GM23338 (cell line): ENCODE data around the gene RNLS. TPM values are rescaled to one million over a fixed set of nuclear protein-coding genes. Genes with fewer than 3 reads are reported as not detected.

Source experiments
- ATAC-seq: fragments of 200-7000 bp; cut with Tn5 transposase; 3 replicates; pipeline ENCODE4 v1.9.1; 2020
- DNase-seq: peaks from one replicate; pipeline ENCODE4 v3.0.0-alpha.2; 2015; ENCODE audit warnings: low spot score
- H2AFZ ChIP-seq: fragments of 200-600 bp; sonication (generic); 2 replicates; pipeline ENCODE4 v1.8.0; 2016; ENCODE audit warnings: antibody characterized with exemption, mild to moderate bottlenecking, moderate library complexity
- H3F3A ChIP-seq: fragments of 200-600 bp; sonication (generic); replicated peaks from 2 replicates; pipeline ENCODE4 v1.8.0; 2017; ENCODE audit warnings: antibody characterized with exemption, mixed run types, low read depth
- H3K27ac ChIP-seq: fragments of 200-600 bp; sonication (generic); 2 replicates; pipeline ENCODE4 v1.6.1; 2016; ENCODE audit warnings: low read depth
- H3K27me3 ChIP-seq: fragments of 200-600 bp; sonication (generic); 2 replicates; pipeline ENCODE4 v1.8.0; 2016; ENCODE audit warnings: mild to moderate bottlenecking, mixed run types, moderate library complexity; ENCODE audit not compliant: insufficient read depth
- H3K36me3 ChIP-seq: fragments of 200-600 bp; sonication (generic); 2 replicates; pipeline ENCODE4 v1.8.0; 2016; ENCODE audit warnings: mild to moderate bottlenecking; ENCODE audit not compliant: insufficient read depth
- H3K4me1 ChIP-seq: fragments of 200-600 bp; sonication (generic); 2 replicates; pipeline ENCODE4 v1.8.0; 2016; ENCODE audit warnings: mild to moderate bottlenecking, moderate library complexity; ENCODE audit not compliant: insufficient read depth
- H3K4me2 ChIP-seq: fragments of 200-600 bp; sonication (generic); 2 replicates; pipeline ENCODE4 v1.7.1; 2017; ENCODE audit warnings: mixed run types
- H3K4me3 ChIP-seq: fragments of 200-600 bp; sonication (generic); 2 replicates; pipeline ENCODE4 v1.6.1; 2016; ENCODE audit warnings: mixed run types
- H3K79me2 ChIP-seq: fragments of 200-600 bp; sonication (generic); replicated peaks from 2 replicates; pipeline ENCODE4 v1.8.0; 2017; ENCODE audit warnings: mild to moderate bottlenecking; ENCODE audit not compliant: insufficient read depth
- H3K9me2 ChIP-seq: fragments of 200-600 bp; sonication (generic); 2 replicates; pipeline ENCODE4 v1.8.0; 2017; ENCODE audit not compliant: insufficient read depth
- H4K20me1 ChIP-seq: fragments of 200-600 bp; sonication (generic); replicated peaks from 2 replicates; pipeline ENCODE4 v1.8.0; 2017; ENCODE audit warnings: mild to moderate bottlenecking; ENCODE audit not compliant: insufficient read depth
- H3K27ac Mint-ChIP-seq: 2 replicates; pipeline ENCODE4 v1.8.0; 2020; ENCODE audit warnings: inconsistent platforms, mild to moderate bottlenecking, moderate library complexity, mixed read lengths
- H3K27me3 Mint-ChIP-seq: 3 replicates; pipeline ENCODE4 v1.8.0; 2022; ENCODE audit warnings: low read depth, mild to moderate bottlenecking, moderate library complexity, mixed read lengths, inconsistent platforms; ENCODE audit not compliant: insufficient read depth, poor library complexity
- H3K36me3 Mint-ChIP-seq: 3 replicates; pipeline ENCODE4 v1.8.0; 2021; ENCODE audit warnings: low read depth, mild to moderate bottlenecking, inconsistent platforms, moderate library complexity, mixed read lengths
- H3K4me1 Mint-ChIP-seq: 3 replicates; pipeline ENCODE4 v1.8.0; 2020; ENCODE audit warnings: mild to moderate bottlenecking, inconsistent platforms, mixed read lengths
- H3K4me3 Mint-ChIP-seq: 3 replicates; pipeline ENCODE4 v1.8.0; 2021; ENCODE audit warnings: moderate library complexity, mild to moderate bottlenecking, inconsistent platforms, mixed read lengths
- H3K9me3 Mint-ChIP-seq: 3 replicates; pipeline ENCODE4 v1.8.0; 2020; ENCODE audit warnings: moderate library complexity, mild to moderate bottlenecking, inconsistent platforms, mixed read lengths
- CREB1 ChIP-seq: fragments of 250-450 bp; sonication (Bioruptor Pico); IDR thresholded peaks from 2 replicates; pipeline ENCODE4 v1.5.0; 2020; ENCODE audit warnings: low read depth, mild to moderate bottlenecking, moderate library complexity
- EZH2 ChIP-seq: fragments of 200-600 bp; sonication (generic); IDR thresholded peaks from one replicate; pipeline ENCODE4 v1.8.0; 2017; ENCODE audit warnings: antibody characterized with exemption, mild to moderate bottlenecking, low read depth; ENCODE audit not compliant: unreplicated experiment
- EZH2phosphoT487 ChIP-seq: fragments of 200-600 bp; sonication (generic); IDR thresholded peaks from one replicate; pipeline ENCODE4 v1.8.1; 2018; ENCODE audit warnings: antibody characterized with exemption; ENCODE audit not compliant: unreplicated experiment
- NANOG ChIP-seq: IDR thresholded peaks from 2 replicates; pipeline ENCODE4 v1.6.1; 2016; ENCODE audit warnings: antibody characterized with exemption, borderline replicate concordance
- POLR2AphosphoS5 ChIP-seq: IDR thresholded peaks from 2 replicates; pipeline ENCODE4 v1.6.1; 2016; ENCODE audit warnings: antibody characterized with exemption, low read depth
- ZNF331 ChIP-seq: fragments of 250-450 bp; sonication (Bioruptor Pico); IDR thresholded peaks from 2 replicates; pipeline ENCODE4 v1.5.0; 2020; ENCODE audit warnings: low read depth, mild to moderate bottlenecking, moderate library complexity
- polyA plus RNA-seq: library from polyadenylated mRNA; unstranded; fragments of >200 nt; fragmentation: Nextera tagmentation; extraction: Ambion mirVana; gene quantifications from 2 replicates; pipeline ENCODE4 v1.2.1, GENCODE V29; 2016
- total RNA-seq: library from RNA; depleted of rRNA; stranded (reverse); fragments of >200 nt; shearing (Covaris generic); gene quantifications from 2 replicates; pipeline ENCODE4 v1.2.3, GENCODE V29; 2014
- TF ChIP-seq, protein P1 (sequence below): IDR thresholded peaks from one replicate; pipeline ENCODE4 v1.6.1; 2018; ENCODE audit warnings: antibody characterized with exemption; ENCODE audit not compliant: unreplicated experiment
- TF ChIP-seq, protein P2 (sequence below): IDR thresholded peaks from 2 replicates; pipeline ENCODE4 v1.6.1; 2016; ENCODE audit warnings: antibody characterized with exemption
- TF ChIP-seq, protein P3 (sequence below), 2 experiments: fragments of 200-600 bp in 1 of 2; sonication (generic) in 1 of 2; conservative IDR thresholded peaks; 2 replicates each; pipeline versions ENCODE4 v1.5.1 to v1.6.1; 2016 to 2017; ENCODE audit warnings: antibody characterized with exemption in 2 of 2, low read depth in 2 of 2, mild to moderate bottlenecking in 2 of 2, moderate library complexity in 1 of 2

RNLS gene
- total and polyA plus RNA-seq, 2 experiments from 2014 or later, result 8.8 to 15.2 TPM

DNA sequence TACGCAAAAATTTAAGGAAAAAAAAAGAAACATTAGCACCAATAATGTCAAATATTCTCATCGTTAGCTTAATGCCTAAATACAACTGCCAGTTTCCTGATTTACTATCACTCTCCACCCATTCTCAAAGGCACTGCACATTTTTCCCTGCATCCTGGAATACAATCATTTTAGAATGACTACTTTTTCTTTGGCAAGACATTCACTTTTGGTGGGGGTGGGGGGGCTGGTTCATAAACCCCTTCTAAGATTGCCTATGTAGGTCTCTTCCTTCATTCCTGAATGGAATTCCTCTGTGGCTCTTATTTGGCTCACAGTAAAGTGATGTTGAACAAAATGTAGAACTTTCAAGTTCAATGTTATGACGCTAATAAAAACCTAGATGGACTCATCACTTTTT, 74.3 kb downstream of the RNLS start (continued):
- TF ChIP-seq EZH2phosphoT487, result no peak
- no peak for TF ChIP-seq EZH2
- TF ChIP-seq, protein P1, sequence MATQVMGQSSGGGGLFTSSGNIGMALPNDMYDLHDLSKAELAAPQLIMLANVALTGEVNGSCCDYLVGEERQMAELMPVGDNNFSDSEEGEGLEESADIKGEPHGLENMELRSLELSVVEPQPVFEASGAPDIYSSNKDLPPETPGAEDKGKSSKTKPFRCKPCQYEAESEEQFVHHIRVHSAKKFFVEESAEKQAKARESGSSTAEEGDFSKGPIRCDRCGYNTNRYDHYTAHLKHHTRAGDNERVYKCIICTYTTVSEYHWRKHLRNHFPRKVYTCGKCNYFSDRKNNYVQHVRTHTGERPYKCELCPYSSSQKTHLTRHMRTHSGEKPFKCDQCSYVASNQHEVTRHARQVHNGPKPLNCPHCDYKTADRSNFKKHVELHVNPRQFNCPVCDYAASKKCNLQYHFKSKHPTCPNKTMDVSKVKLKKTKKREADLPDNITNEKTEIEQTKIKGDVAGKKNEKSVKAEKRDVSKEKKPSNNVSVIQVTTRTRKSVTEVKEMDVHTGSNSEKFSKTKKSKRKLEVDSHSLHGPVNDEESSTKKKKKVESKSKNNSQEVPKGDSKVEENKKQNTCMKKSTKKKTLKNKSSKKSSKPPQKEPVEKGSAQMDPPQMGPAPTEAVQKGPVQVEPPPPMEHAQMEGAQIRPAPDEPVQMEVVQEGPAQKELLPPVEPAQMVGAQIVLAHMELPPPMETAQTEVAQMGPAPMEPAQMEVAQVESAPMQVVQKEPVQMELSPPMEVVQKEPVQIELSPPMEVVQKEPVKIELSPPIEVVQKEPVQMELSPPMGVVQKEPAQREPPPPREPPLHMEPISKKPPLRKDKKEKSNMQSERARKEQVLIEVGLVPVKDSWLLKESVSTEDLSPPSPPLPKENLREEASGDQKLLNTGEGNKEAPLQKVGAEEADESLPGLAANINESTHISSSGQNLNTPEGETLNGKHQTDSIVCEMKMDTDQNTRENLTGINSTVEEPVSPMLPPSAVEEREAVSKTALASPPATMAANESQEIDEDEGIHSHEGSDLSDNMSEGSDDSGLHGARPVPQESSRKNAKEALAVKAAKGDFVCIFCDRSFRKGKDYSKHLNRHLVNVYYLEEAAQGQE, result no peak
- TF ChIP-seq, protein P2, sequence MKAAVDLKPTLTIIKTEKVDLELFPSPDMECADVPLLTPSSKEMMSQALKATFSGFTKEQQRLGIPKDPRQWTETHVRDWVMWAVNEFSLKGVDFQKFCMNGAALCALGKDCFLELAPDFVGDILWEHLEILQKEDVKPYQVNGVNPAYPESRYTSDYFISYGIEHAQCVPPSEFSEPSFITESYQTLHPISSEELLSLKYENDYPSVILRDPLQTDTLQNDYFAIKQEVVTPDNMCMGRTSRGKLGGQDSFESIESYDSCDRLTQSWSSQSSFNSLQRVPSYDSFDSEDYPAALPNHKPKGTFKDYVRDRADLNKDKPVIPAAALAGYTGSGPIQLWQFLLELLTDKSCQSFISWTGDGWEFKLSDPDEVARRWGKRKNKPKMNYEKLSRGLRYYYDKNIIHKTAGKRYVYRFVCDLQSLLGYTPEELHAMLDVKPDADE, result no peak

DNA sequence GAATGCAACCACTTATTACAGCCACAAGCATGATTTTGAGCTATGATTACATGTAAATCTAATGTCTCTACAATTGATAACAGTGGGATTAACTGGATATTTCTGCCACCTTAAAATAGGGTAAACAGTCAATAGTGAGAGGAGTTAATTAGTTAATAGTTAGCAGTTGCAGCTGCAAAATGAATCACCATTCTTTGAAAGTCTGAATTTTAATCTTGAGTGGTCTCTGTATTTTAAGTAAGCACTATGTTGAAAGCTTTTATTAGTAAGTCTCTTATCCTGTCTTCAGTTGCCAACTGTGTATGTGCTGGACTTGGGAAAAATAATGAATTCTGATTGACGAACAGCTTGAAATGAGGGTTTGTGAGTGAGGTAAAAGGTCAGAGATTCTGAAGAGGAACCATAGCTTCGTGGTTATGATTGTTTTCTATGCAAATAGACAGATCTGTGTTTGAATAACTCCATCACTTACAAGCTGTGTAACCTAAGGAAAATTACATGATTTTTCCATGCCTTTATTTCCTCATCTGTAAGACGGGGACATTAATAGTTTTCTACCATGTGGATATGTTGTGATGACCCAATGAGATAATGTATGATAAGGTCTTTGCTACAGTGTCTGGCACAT, 75.2 kb downstream of the RNLS start:
- ATAC-seq (no peak), DNase-seq (no peak)
- TF ChIP-seq NANOG (no peak), CREB1 (CRISPR knock-in tag) (no peak), POLR2AphosphoS5 (no peak), EZH2 (no peak), ZNF331 (CRISPR knock-in tag) (no peak)
- TF ChIP-seq, protein P3, sequence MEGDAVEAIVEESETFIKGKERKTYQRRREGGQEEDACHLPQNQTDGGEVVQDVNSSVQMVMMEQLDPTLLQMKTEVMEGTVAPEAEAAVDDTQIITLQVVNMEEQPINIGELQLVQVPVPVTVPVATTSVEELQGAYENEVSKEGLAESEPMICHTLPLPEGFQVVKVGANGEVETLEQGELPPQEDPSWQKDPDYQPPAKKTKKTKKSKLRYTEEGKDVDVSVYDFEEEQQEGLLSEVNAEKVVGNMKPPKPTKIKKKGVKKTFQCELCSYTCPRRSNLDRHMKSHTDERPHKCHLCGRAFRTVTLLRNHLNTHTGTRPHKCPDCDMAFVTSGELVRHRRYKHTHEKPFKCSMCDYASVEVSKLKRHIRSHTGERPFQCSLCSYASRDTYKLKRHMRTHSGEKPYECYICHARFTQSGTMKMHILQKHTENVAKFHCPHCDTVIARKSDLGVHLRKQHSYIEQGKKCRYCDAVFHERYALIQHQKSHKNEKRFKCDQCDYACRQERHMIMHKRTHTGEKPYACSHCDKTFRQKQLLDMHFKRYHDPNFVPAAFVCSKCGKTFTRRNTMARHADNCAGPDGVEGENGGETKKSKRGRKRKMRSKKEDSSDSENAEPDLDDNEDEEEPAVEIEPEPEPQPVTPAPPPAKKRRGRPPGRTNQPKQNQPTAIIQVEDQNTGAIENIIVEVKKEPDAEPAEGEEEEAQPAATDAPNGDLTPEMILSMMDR (conservative IDR thresholded peaks at IDR 0.05; ENCODE audit: low read depth in 2 of 2), result no peak
- TF ChIP-seq, protein P1, result no peak

More for the DNA sequence above, 75.2 kb downstream of the RNLS start:
- Histone ChIP-seq H3F3A (no peaks in the 10 kb centered on the region), H3K79me2 (no peaks in the 10 kb centered on the region), H3K27me3 (no peaks in the 10 kb centered on the region), H3K4me3 (no peak overlapping the region), H4K20me1 (no peaks in the 10 kb centered on the region), H3K27ac (no peak overlapping the region), H3K9me2 (no peaks in the 10 kb centered on the region), H3K36me3 (no peaks in the 10 kb centered on the region), H3K4me1 (peaks cover 33% of the 10 kb centered on the region), H3K4me2 (no peak overlapping the region), H2AFZ (no peak overlapping the region)
- Mint-ChIP-seq H3K9me3 (0 out of 3 replicates have a peak, but pooled peaks cover under 1% of the 10 kb centered on the region), H3K36me3 (0 out of 3 replicates have a peak, but pooled peaks cover under 1% of the 10 kb centered on the region), H3K27me3 (no peaks in the 10 kb centered on the region), H3K4me3 (no peak overlapping the region), H3K4me1 (peaks cover 35% of the 10 kb centered on the region), H3K27ac (no peak overlapping the region)
